HG03060 (cell line): Measurements from ENCODE around the gene MEG3.

Experiments
- ATAC-seq: cut with Tn5 transposase; IDR thresholded peaks from one replicate; pipeline ENCODE4 v1.9.1; 2021; ENCODE audit warnings: low read depth, moderate number of reproducible peaks; ENCODE audit not compliant: unreplicated experiment

Gene MEG3

GRCh38 chr14:100862277-100862676 lies 36.4 kb downstream of the MEG3 start:
- no peak for ATAC-seq

- no peak for ATAC-seq
These were observed 36.9 kb downstream of the MEG3 start for GRCh38 chr14:100862793-100863192.

- ATAC-seq: no peak
These were observed 38.3 kb downstream of the MEG3 start for GRCh38 chr14:100864206-100864605.

- ATAC-seq: no peak
These were observed 39.2 kb downstream of the MEG3 start for GRCh38 chr14:100864960-100865681.

- ATAC-seq: no peak
These were observed 40.0 kb downstream of the MEG3 start for GRCh38 chr14:100865682-100866591.

- ATAC-seq: no peak
These were observed 41.0 kb downstream of the MEG3 start for GRCh38 chr14:100866666-100867630.

GRCh38 chr14:100867631-100868315 lies 41.9 kb downstream of the MEG3 start:
- no peak for ATAC-seq

GRCh38 chr14:100868621-100869370 lies 42.9 kb downstream of the MEG3 start:
- no peak for ATAC-seq

GRCh38 chr14:100871234-100872186 lies 45.6 kb downstream of the MEG3 start:
- no peak for ATAC-seq

GRCh38 chr14:100872259-100873095 lies 46.6 kb downstream of the MEG3 start:
- no peak for ATAC-seq

- ATAC-seq: no peak
These were observed 47.2 kb downstream of the MEG3 start for GRCh38 chr14:100873096-100873482.

- ATAC-seq: no peak
These were observed 48.1 kb downstream of the MEG3 start for GRCh38 chr14:100874051-100874410.

- no peak for ATAC-seq
These were observed 48.6 kb downstream of the MEG3 start for GRCh38 chr14:100874411-100875091.

GRCh38 chr14:100875126-100875525 lies 49.2 kb downstream of the MEG3 start:
- ATAC-seq: no peak

GRCh38 chr14:100875861-100876590 lies 50.1 kb downstream of the MEG3 start:
- no peak for ATAC-seq
